K562 (cell line): ENCODE data around the gene SMG7. TPM values are rescaled to one million over a fixed set of nuclear protein-coding genes. Genes with fewer than 3 reads are reported as not detected.

ENCODE experiments used
- E2F3 ChIP-seq: fragments of 250-450 bp; sonication (Bioruptor Pico); IDR thresholded peaks from 2 replicates; pipeline ENCODE4 v1.4.0; 2020; ENCODE audit warnings: mild to moderate bottlenecking
- GABPB2 ChIP-seq: fragments of 250-450 bp; sonication (Bioruptor Pico); conservative IDR thresholded peaks from 2 replicates; pipeline ENCODE4 v1.5.1; 2021; ENCODE audit warnings: mild to moderate bottlenecking
- KAT7 ChIP-seq: sonication (generic); formaldehyde crosslinking; IDR thresholded peaks from 2 replicates; pipeline ENCODE4 v1.8.0; 2022; ENCODE audit warnings: missing genetic modification reagents, mild to moderate bottlenecking, borderline replicate concordance
- KHSRP ChIP-seq: fragments of 450-650 bp; IDR thresholded peaks from 2 replicates; pipeline ENCODE4 v1.6.1; 2017
- NR2F6 ChIP-seq: fragments of 450-650 bp; formaldehyde crosslinking; IDR thresholded peaks from 2 replicates; pipeline ENCODE4 v1.4.0; 2020; ENCODE audit warnings: mild to moderate bottlenecking
- PHB2 ChIP-seq: fragments of 450-650 bp; IDR thresholded peaks from 2 replicates; pipeline ENCODE4 v1.6.1; 2017; ENCODE audit warnings: low read depth
- SRSF7 ChIP-seq: fragments of 200-400 bp; formaldehyde crosslinking; optimal IDR thresholded peaks from 2 replicates; pipeline ENCODE3; 2017; ENCODE audit warnings: mild to moderate bottlenecking, low read depth, low read length
- ZBTB8A ChIP-seq: fragments of 450-650 bp; IDR thresholded peaks from 2 replicates; pipeline ENCODE4 v1.6.1; 2018; ENCODE audit warnings: mild to moderate bottlenecking, moderate library complexity; ENCODE audit not compliant: partially characterized antibody
- ZNF140 ChIP-seq: fragments of 250-450 bp; sonication (Bioruptor Pico); IDR thresholded peaks from 2 replicates; pipeline ENCODE4 v1.8.0; 2021; ENCODE audit warnings: moderate library complexity, mild to moderate bottlenecking, inconsistent platforms
- polyA plus RNA-seq, 8 experiments: library from polyadenylated mRNA; depleted of rRNA in 4 of 8; stranded (reverse) in 5 of 8; unstranded in 3 of 8; fragments of >200 nt; fragmentation: Nextera tagmentation in 2 of 8; fragmentation: Illumina TruSeq in 1 of 8; extraction: Ambion mirVana in 2 of 8; extraction: Trizol in 1 of 8; gene quantifications; 2 replicates each; pipeline versions ENCODE4 v1.2.1 to v1.2.3, GENCODE V29; 2011 to 2014; ENCODE audit warnings: inconsistent platforms in 1 of 8, missing spikeins in 1 of 8
- total RNA-seq, 7 experiments: library from RNA; depleted of rRNA in 6 of 7; stranded (reverse); fragments of >200 nt in 6 of 7; fragmentation: Illumina TruSeq in 2 of 7; extraction: Trizol in 2 of 7; gene quantifications; 2 replicates each; pipeline versions ENCODE4 v1.2.1 to v1.2.3, GENCODE V29; 2011 to 2021; ENCODE audit warnings: low replicate concordance in 1 of 7
- TF ChIP-seq, protein P1 (sequence below): fragments of 250-450 bp; sonication (Bioruptor Pico); IDR thresholded peaks from 2 replicates; pipeline ENCODE4 v1.4.0; 2020
- TF ChIP-seq, protein P2 (sequence below), 2 experiments: fragments of 450-650 bp in 1 of 2; sonication (generic) in 1 of 2; formaldehyde crosslinking in 1 of 2; IDR thresholded peaks in 1 of 2; conservative IDR thresholded peaks in 1 of 2; 2 replicates each; pipeline versions ENCODE4 v1.6.1 to v1.8.1; 2016 to 2023; ENCODE audit warnings: mild to moderate bottlenecking in 2 of 2, moderate library complexity in 2 of 2, inconsistent platforms in 1 of 2, missing genetic modification reagents in 1 of 2
- TF ChIP-seq, protein P3 (sequence below): fragments of 450-650 bp; IDR thresholded peaks from 2 replicates; pipeline ENCODE4 v1.6.1; 2016; ENCODE audit warnings: borderline replicate concordance
- TF ChIP-seq, protein P4 (sequence below): fragments of 250-450 bp; sonication (Bioruptor Pico); IDR thresholded peaks from 2 replicates; pipeline ENCODE4 v1.8.0; 2022; ENCODE audit warnings: moderate library complexity, mild to moderate bottlenecking, inconsistent platforms
- TF ChIP-seq, protein P5 (sequence below), 2 experiments: fragments of 450-650 bp; conservative IDR thresholded peaks; 2 replicates each; pipeline ENCODE4 v1.6.1; 2017; ENCODE audit warnings: mild to moderate bottlenecking in 2 of 2, moderate library complexity in 2 of 2
- TF ChIP-seq, protein P6 (sequence below), 2 experiments: IDR thresholded peaks; 2 replicates each; pipeline ENCODE4 v1.6.1; 2012; ENCODE audit warnings: improper control_type of control experiment in 2 of 2, low read depth in 2 of 2, low read length in 2 of 2, borderline replicate concordance in 1 of 2

The SMG7 gene
- total and polyA plus RNA-seq, 9 of the 15 experiments (the other 6 are each of a cell fraction or from before 2014, with no cell fraction given): 12.4 to 74.6 (median 29.0) TPM

DNA sequence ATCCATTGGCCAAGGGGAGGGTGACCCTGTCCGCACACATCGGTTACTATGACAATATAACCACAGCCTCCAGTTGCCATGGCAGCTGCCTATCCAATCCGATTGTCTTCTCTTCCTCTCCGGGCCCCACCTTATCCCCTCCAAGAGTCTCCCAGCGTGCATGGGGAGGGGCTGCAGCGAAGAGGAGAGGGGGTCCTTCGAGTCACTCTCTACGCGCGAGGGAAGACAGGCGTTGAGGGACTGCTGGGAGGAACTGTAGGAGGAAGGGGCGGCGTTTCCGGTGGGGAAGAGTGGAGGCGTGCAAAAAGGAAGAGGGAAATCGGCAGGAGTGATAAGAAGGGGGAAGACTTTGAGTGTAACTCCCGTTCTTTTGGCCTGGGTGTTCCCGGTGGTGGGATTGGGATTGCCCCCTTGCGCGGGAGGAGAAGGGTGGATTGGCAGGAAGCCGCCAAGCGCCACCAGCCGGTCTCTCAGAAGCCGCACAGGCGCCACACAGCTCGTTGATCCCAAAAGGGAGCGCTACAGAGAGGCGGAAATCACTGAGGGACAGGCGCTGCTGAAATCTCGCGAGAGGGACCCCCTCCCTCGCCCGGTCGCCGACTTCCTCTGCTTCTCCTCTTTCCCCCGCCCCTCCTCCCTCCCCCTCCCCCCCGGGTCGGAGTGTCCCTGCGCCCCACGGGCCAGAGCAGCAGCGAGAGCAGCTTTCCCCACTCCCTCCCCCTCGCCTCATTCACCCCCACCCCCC is 384 bp upstream of the SMG7 start (continued):
- TF ChIP-seq, protein P1, sequence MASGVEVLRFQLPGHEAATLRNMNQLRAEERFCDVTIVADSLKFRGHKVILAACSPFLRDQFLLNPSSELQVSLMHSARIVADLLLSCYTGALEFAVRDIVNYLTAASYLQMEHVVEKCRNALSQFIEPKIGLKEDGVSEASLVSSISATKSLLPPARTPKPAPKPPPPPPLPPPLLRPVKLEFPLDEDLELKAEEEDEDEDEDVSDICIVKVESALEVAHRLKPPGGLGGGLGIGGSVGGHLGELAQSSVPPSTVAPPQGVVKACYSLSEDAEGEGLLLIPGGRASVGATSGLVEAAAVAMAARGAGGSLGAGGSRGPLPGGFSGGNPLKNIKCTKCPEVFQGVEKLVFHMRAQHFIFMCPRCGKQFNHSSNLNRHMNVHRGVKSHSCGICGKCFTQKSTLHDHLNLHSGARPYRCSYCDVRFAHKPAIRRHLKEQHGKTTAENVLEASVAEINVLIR: peak; percentile 47; the same call in 1 of the 2 replicates
- TF ChIP-seq SRSF7 (no peak), NR2F6 (CRISPR knock-in tag) (peak; percentile 89; the same call in 1 of the 2 replicates), E2F3 (CRISPR knock-in tag) (peak; percentile 92), KHSRP (no peak), GABPB2 (CRISPR knock-in tag) (peak; percentile 85; the same call in 1 of the 2 replicates), PHB2 (0 out of 2 replicates have a peak, but pooled peaks have one; percentile 24), KAT7 (CRISPR knock-in tag) (peak; percentile 75), ZBTB8A (no peak), ZNF140 (no peak)
- TF ChIP-seq, protein P2, sequence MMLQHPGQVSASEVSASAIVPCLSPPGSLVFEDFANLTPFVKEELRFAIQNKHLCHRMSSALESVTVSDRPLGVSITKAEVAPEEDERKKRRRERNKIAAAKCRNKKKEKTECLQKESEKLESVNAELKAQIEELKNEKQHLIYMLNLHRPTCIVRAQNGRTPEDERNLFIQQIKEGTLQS (IDR thresholded peaks at IDR 0.05): peak; percentile 55; the same call in 1 of the 2 replicates
- TF ChIP-seq, protein P2 (CRISPR knock-in tag; conservative IDR thresholded peaks at IDR 0.05): no peak
- TF ChIP-seq, protein P3, sequence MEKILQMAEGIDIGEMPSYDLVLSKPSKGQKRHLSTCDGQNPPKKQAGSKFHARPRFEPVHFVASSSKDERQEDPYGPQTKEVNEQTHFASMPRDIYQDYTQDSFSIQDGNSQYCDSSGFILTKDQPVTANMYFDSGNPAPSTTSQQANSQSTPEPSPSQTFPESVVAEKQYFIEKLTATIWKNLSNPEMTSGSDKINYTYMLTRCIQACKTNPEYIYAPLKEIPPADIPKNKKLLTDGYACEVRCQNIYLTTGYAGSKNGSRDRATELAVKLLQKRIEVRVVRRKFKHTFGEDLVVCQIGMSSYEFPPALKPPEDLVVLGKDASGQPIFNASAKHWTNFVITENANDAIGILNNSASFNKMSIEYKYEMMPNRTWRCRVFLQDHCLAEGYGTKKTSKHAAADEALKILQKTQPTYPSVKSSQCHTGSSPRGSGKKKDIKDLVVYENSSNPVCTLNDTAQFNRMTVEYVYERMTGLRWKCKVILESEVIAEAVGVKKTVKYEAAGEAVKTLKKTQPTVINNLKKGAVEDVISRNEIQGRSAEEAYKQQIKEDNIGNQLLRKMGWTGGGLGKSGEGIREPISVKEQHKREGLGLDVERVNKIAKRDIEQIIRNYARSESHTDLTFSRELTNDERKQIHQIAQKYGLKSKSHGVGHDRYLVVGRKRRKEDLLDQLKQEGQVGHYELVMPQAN: peak; percentile 47; the same call in 1 of the 2 replicates
- TF ChIP-seq, protein P4, sequence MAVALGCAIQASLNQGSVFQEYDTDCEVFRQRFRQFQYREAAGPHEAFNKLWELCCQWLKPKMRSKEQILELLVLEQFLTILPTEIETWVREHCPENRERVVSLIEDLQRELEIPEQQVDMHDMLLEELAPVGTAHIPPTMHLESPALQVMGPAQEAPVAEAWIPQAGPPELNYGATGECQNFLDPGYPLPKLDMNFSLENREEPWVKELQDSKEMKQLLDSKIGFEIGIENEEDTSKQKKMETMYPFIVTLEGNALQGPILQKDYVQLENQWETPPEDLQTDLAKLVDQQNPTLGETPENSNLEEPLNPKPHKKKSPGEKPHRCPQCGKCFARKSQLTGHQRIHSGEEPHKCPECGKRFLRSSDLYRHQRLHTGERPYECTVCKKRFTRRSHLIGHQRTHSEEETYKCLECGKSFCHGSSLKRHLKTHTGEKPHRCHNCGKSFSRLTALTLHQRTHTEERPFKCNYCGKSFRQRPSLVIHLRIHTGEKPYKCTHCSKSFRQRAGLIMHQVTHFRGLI (CRISPR knock-in tag): peak; percentile 37; the same call in 1 of the 2 replicates
- TF ChIP-seq, protein P5, sequence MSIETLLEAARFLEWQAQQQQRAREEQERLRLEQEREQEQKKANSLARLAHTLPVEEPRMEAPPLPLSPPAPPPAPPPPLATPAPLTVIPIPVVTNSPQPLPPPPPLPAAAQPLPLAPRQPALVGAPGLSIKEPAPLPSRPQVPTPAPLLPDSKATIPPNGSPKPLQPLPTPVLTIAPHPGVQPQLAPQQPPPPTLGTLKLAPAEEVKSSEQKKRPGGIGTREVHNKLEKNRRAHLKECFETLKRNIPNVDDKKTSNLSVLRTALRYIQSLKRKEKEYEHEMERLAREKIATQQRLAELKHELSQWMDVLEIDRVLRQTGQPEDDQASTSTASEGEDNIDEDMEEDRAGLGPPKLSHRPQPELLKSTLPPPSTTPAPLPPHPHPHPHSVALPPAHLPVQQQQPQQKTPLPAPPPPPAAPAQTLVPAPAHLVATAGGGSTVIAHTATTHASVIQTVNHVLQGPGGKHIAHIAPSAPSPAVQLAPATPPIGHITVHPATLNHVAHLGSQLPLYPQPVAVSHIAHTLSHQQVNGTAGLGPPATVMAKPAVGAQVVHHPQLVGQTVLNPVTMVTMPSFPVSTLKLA (conservative IDR thresholded peaks at IDR 0.05): peak; percentile 84 to 88
- TF ChIP-seq, protein P6, sequence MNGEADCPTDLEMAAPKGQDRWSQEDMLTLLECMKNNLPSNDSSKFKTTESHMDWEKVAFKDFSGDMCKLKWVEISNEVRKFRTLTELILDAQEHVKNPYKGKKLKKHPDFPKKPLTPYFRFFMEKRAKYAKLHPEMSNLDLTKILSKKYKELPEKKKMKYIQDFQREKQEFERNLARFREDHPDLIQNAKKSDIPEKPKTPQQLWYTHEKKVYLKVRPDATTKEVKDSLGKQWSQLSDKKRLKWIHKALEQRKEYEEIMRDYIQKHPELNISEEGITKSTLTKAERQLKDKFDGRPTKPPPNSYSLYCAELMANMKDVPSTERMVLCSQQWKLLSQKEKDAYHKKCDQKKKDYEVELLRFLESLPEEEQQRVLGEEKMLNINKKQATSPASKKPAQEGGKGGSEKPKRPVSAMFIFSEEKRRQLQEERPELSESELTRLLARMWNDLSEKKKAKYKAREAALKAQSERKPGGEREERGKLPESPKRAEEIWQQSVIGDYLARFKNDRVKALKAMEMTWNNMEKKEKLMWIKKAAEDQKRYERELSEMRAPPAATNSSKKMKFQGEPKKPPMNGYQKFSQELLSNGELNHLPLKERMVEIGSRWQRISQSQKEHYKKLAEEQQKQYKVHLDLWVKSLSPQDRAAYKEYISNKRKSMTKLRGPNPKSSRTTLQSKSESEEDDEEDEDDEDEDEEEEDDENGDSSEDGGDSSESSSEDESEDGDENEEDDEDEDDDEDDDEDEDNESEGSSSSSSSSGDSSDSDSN (IDR thresholded peaks at IDR 0.05; ENCODE audit: borderline replicate concordance in 1 of 2, low read depth in 2 of 2, low read length in 2 of 2): 0 out of 4 replicates have a peak, but pooled peaks have one; percentile 13 to 41
